GM12891 (cell line): Measurements from ENCODE around the gene ZNF407.

Source experiments
- POLR2AphosphoS5 ChIP-seq: IDR thresholded peaks from 2 replicates; pipeline ENCODE4 v1.6.1; 2011; ENCODE audit warnings: low read depth, low read length, control low read depth
- POU2F2 ChIP-seq: IDR thresholded peaks from 2 replicates; pipeline ENCODE4 v1.6.1; 2011; ENCODE audit warnings: low read depth, mild to moderate bottlenecking, control low read depth, low read length, moderate library complexity
- SPI1 ChIP-seq: IDR thresholded peaks from 2 replicates; pipeline ENCODE4 v1.6.1; 2011; ENCODE audit warnings: low read depth, low read length, control low read depth
- TAF1 ChIP-seq: IDR thresholded peaks from 2 replicates; pipeline ENCODE4 v1.6.1; 2011; ENCODE audit warnings: low read depth, low read length, control low read depth

DNA sequence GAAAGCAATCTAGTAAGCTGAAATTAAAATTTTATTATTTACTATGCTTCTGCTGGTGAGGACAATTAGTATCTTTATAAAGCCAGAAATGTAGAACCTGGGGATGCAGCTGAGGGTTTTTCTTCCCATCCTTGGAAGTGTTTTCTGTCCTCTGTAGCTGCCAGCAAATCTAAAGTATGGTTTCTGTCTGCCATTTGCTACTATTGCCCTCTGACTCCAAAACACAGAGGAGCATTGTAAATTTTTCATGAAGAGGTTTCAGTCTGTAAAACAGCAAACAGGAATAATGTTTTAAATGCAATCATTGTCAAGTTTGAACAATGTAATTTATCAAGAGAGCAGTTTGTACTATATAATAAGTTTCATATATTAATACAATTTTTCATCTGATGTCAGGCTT is 258.8 kb downstream of the ZNF407 start:
- no peak for TF ChIP-seq POLR2AphosphoS5
- TF ChIP-seq POU2F2 = no peak
- TF ChIP-seq TAF1 = no peak
- TF ChIP-seq SPI1 = no peak
